AG09309 (cell line): Measurements from ENCODE around the gene FAHD1.

Experiments used
- DNase-seq: peaks from one replicate; pipeline ENCODE4 v3.0.0-alpha.2; 2010; ENCODE audit warnings: low read depth
- H3K4me3 ChIP-seq: 2 replicates; pipeline ENCODE4 v1.5.1; 2011; ENCODE audit warnings: mild to moderate bottlenecking, low read depth, low read length, moderate library complexity; ENCODE audit not compliant: control insufficient read depth
- CTCF ChIP-seq: IDR thresholded peaks from 2 replicates; pipeline ENCODE4 v1.5.1; 2011; ENCODE audit warnings: mild to moderate bottlenecking, low read depth, low read length, inconsistent platforms; ENCODE audit not compliant: insufficient read depth, control insufficient read depth; ENCODE audit errors: missing control alignments

FAHD1 gene

GRCh38 chr16:1780677-1781072 is 46.3 kb upstream of the FAHD1 start:
- H3K4me3 ChIP-seq: no peak overlapping the region
- DNase-seq: no peak
- TF ChIP-seq CTCF: no peak

- DNase-seq: no peak
- peak overlapping the region; percentile 68 for H3K4me3 ChIP-seq
- TF ChIP-seq CTCF: no peak
These were observed 45.8 kb upstream of the FAHD1 start for GRCh38 chr16:1781254-1781653.

GRCh38 chr16:1781758-1782407 is 45.1 kb upstream of the FAHD1 start:
- H3K4me3 ChIP-seq: peak overlapping the region; percentile 68
- peak; percentile 20 for TF ChIP-seq CTCF
- no peak for DNase-seq

- TF ChIP-seq CTCF: no peak
- DNase-seq: peak; percentile 100
- peak within 1 kb of the TSS; percentile 80 for H3K4me3 ChIP-seq
These were observed 44.4 kb upstream of the FAHD1 start, which contains the start of the genes NUBP2 and SPSB3 for GRCh38 chr16:1782408-1783264. Gene NUBP2, plus strand, starts transcription at chr16:1782960. Its CDS starts 61 bp downstream, at chr16:1783021. Gene SPSB3, minus strand, starts transcription at chr16:1782571. Its CDS starts 1,088 bp downstream, at chr16:1781483.

GRCh38 chr16:1784977-1785845 is 41.8 kb upstream of the FAHD1 start:
- no peak for DNase-seq
- no peak overlapping the region for H3K4me3 ChIP-seq
- TF ChIP-seq CTCF: no peak

- no peak for DNase-seq
- TF ChIP-seq CTCF: no peak
These were observed 41.2 kb upstream of the FAHD1 start for GRCh38 chr16:1785846-1786170.

More at GRCh38 chr16:1785846-1786170, 41.2 kb upstream of the FAHD1 start:
- no peak overlapping the region for H3K4me3 ChIP-seq
